Activated naive CD8-positive, alpha-beta T cell (primary cell): ENCODE data around the gene ZBTB7B.

ENCODE experiments used
- H3K27ac Mint-ChIP-seq: one replicate; pipeline ENCODE4 v1.8.0; 2021; ENCODE audit warnings: mixed read lengths
- H3K27me3 Mint-ChIP-seq: one replicate; pipeline ENCODE4 v1.8.0; 2021; ENCODE audit warnings: mixed read lengths
- H3K36me3 Mint-ChIP-seq: one replicate; pipeline ENCODE4 v1.8.0; 2021; ENCODE audit warnings: mixed read lengths
- H3K4me1 Mint-ChIP-seq: one replicate; pipeline ENCODE4 v1.8.0; 2021; ENCODE audit warnings: low read depth, mixed read lengths
- H3K4me3 Mint-ChIP-seq: one replicate; pipeline ENCODE4 v1.8.0; 2021; ENCODE audit warnings: mild to moderate bottlenecking, mixed read lengths
- H3K9me3 Mint-ChIP-seq: one replicate; pipeline ENCODE4 v1.8.0; 2021; ENCODE audit warnings: low read depth, mixed read lengths

The ZBTB7B gene

DNA sequence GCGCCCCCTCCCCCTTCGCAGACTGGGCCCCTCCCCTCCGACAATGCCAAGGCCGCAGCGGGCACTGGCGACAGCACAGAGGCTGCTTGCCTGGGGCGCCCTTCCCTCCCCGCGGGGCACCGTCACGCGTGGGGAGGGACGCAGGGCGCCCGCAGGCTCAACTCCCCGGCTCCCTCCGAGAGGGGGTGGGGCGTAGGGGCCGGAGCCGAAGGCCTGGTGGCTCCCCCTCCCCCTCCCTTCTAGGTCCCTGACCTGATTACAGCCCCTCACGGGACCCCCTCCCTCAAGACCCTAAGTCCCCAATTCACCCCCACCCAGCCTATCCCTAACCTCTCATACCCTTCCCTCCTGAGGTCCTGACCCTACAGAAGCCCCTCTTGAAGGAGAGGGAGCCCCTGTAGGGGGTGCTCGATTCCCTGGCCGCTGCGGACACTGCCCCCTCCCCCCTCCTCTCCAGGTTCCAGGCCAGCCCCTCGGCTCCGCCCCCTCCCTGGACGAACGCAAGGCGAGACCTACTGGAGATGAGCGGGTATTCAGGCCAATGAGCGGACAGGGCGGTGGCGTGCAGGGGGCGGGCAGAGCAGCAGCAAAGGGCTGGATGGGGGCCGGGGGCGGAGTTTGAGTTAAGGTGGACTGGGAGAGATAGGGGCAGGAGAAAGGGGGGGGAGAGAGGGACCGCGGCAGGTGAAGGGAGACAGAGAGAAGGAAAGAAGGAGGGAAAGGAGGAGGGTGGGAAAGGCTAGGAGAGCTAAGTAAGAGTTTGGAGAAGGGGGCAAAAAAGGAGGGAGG is 733 bp upstream of the ZBTB7B start:
- H3K9me3 Mint-ChIP-seq: no peaks in the 10 kb centered on the region
- peaks cover 55% of the 10 kb centered on the region for H3K4me1 Mint-ChIP-seq
- no peaks in the 10 kb centered on the region for H3K27me3 Mint-ChIP-seq
- H3K27ac Mint-ChIP-seq: peak overlapping the region; percentile 88
- no peaks in the 10 kb centered on the region for H3K36me3 Mint-ChIP-seq
- H3K4me3 Mint-ChIP-seq: peak overlapping the region; percentile 87

DNA sequence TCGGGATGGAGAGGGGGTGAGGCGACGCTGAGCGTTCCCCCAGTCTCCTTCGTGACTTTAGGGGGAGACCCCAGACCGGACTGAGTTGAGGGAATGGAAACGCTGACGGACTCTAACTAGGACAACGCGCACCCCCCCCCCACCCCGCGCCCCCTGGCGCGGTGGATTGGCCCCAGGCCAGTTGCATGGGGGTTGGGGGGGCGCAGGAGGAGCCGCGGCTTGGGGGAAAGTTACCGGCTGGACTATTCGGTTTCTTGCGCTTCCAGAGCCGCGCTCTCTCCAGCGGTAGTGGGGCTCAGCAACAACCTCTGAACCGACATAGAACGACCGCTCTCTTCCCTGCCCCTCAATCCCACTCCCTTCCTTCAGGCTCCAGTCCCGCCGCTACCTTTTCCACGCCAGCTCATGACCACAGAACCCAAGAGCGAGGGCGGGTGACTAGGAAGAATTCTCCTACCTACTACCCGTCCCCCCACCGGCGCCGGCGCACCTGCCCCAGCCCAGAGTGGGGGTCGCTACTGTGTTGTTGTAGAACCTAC is 694 bp downstream of the ZBTB7B start:
- peaks cover 49% of the 10 kb centered on the region for H3K4me1 Mint-ChIP-seq
- H3K4me3 Mint-ChIP-seq: peak overlapping the region; percentile 90
- H3K9me3 Mint-ChIP-seq: no peaks in the 10 kb centered on the region
- H3K27ac Mint-ChIP-seq: peak overlapping the region; percentile 81
- H3K36me3 Mint-ChIP-seq: no peaks in the 10 kb centered on the region
- H3K27me3 Mint-ChIP-seq: no peaks in the 10 kb centered on the region

DNA sequence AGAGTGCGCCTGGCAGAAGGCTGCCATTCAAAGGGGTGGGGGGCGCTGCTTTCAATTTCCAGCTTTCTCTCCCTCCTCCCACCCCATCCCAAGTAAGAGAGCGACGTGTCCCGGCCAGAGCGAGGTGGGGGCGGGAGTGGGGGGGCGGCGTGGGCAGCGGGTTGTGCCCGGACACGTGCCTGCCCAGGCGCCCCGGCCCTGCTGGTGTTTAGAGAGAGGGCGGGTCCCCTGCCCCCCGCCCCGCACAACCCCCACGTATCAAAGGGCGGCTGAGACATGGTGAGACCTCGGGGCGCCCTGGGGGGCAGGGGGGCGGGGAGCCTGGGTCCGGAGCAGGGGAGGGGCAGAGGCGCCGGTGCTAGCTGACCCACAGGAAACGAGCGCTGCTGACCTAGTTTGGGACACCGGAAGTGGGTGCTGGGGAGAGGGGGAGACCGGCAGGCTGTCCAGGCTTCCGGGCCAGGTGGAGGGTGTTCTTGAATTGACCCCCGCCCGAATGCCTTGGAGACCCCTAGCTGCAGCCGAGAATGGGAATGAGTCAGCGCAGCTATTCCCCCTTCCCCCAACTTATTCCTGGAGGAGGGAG is 1.3 kb downstream of the ZBTB7B start:
- peak overlapping the region; percentile 90 for H3K4me3 Mint-ChIP-seq
- H3K27ac Mint-ChIP-seq: peak overlapping the region; percentile 81
- no peaks in the 10 kb centered on the region for H3K9me3 Mint-ChIP-seq
- no peaks in the 10 kb centered on the region for H3K27me3 Mint-ChIP-seq
- no peaks in the 10 kb centered on the region for H3K36me3 Mint-ChIP-seq
- peaks cover 50% of the 10 kb centered on the region for H3K4me1 Mint-ChIP-seq

DNA sequence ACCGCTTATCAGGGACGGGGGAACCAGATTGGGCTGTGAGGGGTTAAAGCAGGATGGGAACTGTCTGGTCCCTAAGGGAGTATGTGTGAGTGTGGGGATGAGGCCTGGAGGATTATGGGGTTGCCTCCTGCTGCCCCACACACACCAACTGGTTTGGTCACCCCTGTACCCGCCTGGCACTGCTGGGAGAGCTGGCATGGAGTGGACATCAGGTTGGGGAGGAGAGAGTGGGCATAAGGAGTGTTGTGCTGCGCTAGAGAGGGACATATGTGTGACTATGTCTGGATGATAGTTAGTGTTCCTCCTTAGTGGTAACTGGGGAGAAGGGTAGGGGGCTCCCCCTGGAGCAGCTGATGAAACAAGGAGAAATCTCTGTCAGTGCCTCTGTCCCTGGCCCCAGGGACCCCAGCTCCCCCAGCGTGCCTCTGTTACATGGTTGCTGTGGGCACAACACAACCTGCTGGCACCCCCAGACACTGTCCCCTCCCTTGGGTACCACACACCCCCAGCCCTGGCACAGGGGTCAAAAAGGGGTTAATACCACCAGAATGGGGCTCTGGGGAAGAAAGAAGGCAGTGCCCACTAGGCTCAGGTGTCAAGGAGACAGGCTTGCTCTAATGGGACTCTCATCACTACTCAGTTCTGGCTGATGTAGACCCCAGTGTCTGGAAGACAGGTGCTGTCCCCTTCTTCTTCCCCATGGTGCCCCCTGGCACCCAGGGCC is 1.9 kb downstream of the ZBTB7B start:
- Mint-ChIP-seq H3K4me1 (peaks cover 48% of the 10 kb centered on the region), H3K4me3 (peak overlapping the region; percentile 79), H3K27ac (peak overlapping the region; percentile 77), H3K36me3 (no peaks in the 10 kb centered on the region), H3K27me3 (no peaks in the 10 kb centered on the region), H3K9me3 (no peaks in the 10 kb centered on the region)

DNA sequence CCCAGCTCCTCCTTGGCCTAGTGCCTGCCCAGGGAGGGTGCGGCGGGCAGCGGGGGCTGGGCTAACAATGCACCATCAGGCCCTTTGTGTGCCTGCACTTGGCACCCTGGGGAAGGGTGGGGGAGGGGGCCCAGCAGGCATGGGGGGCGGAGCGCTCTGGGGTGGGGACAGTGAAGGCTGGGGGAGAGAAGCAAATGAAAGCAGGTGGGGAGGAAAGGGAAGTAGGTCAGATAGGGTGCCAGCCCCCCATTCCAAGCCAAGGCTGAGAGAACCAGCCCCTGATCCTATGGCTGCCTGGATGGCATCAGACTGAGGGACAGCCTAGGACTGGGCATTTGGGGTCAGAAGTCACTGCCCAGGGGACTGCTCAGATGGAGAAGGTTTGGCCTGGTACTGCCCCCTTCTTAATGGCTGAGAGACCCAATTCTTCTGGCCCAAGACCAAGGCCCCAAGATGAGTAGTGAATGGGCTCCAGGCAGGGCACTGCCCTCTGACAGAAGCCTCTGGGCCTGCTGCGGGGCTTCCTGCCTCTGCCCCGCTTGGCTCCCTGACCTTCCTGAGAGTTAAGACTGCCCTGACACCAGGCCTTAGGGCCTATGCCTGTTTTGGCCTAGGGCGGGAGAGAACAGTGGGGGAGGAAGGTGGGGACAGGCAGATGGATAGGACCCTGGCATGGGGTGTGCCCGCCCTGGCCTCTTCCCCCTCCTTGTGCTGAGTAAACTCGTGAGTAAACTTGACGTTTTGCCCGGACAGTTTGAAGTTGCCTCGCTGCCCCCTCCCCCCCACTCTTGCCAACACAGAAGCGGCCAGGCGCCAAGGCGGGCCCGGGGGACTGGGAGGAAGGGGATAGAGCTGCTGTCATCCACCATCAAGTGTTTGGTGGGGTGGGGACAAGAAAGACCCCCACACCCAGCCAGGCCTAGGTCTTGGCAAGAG is 2.7 kb downstream of the ZBTB7B start:
- H3K36me3 Mint-ChIP-seq: no peaks in the 10 kb centered on the region
- H3K9me3 Mint-ChIP-seq: no peaks in the 10 kb centered on the region
- H3K27me3 Mint-ChIP-seq: no peaks in the 10 kb centered on the region
- peak overlapping the region; percentile 83 for H3K27ac Mint-ChIP-seq
- H3K4me3 Mint-ChIP-seq: no peak overlapping the region
- peaks cover 51% of the 10 kb centered on the region for H3K4me1 Mint-ChIP-seq

DNA sequence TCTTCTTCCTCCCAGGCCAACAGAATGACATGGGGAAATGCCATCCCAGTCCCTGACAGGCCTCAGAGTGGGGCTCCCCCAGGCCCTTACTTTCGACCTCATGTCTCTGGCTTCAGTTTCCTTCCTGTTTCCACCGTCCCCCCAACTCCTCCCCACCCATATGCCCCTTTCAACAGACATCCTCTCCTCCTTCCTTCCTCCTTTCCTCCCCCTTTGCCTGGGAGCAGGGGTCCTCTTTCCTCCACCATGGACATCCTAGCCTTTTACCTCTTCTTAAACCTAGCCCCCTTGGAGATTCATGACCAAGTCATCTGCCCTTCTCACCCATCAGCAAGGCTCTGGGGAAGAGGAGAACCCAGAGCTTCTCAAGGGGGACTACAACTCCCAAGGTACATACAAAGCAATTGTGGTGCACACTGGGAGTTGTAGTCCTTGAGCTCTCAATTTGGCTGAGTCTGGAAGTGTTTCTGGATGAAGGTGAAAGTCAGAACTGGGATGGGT is 4.0 kb downstream of the ZBTB7B start:
- Mint-ChIP-seq H3K4me3 (peak overlapping the region; percentile 70), H3K4me1 (peaks cover 57% of the 10 kb centered on the region), H3K27ac (peak overlapping the region; percentile 83), H3K36me3 (no peaks in the 10 kb centered on the region), H3K27me3 (no peaks in the 10 kb centered on the region), H3K9me3 (no peaks in the 10 kb centered on the region)

DNA sequence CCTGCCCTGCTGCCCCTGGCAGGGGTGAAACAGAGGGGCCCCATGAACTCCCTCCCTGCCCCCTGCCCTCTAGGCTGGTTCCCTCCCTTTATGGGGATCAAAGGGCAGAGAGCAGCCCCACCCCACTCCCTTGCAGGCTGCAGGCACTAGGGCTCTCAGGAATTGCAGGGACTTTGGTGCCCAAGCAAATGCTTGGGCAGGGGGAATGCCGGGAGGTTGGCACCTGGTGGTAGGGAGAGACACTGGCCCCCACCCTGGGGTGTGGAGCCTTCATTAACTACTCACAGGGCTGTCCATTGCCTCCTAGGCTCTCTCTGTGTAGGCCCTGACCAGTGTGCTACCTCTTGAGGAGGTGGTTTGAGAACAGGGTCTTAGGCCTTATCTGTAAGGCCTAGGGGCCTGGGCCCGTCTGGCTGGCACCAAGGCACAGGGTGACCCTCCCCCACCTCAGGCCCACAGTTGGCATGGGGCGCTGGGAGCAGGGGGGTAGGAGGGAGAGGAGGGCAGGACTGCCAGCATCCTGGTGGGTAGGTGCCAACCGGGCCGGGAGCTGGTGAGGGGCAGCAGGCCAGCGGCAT is 4.7 kb downstream of the ZBTB7B start:
- Mint-ChIP-seq H3K27ac (no peak overlapping the region), H3K4me1 (peaks cover 61% of the 10 kb centered on the region), H3K27me3 (no peaks in the 10 kb centered on the region), H3K36me3 (no peaks in the 10 kb centered on the region), H3K9me3 (no peaks in the 10 kb centered on the region), H3K4me3 (no peak overlapping the region)

DNA sequence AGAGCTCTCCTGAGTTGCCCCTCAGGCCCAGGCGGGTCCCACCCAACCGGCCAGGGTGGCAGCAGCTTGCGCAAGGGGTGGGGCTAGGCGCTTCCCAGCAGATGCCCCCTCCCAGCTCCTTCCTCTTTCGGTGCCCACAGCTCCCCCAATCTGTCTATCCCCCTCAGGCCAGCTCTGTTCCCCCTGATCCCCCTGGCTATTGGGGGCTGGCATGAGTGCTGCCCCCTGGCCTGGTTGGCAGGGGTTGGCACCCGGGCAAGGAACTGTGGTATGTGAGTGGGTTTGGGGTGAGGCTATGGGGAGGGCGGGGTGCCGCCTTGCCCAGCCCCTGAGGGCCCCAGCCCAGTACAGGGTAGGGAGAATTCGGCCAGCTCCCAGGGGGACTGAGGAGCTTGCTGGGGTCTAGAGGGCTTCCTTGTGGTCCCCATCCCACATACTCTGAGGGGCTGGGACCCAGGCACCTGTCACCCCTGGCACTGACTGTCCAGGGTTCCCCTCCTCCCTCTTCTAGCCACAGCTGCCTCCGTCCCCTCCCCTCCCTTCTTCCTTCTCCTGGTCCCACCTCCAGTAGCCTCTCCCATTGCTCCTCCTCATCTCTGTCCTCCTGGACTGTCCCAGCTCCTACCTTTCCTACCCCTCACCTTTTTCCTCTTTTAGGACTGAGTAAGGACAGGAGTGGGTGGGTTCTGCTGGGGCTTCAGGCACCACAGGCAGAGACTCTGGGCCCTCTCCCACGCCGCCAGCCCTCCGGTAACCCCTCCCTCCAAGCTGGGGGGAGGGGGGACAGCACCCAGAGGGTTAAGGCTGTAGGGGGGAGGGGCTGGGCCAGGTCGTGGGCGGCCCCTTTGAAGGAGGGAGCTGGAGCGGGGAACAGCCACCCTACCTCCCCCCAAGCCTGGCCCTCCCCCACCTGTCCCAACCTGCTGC is 5.7 kb downstream of the ZBTB7B start:
- Mint-ChIP-seq H3K4me3 (no peak overlapping the region), H3K27me3 (no peaks in the 10 kb centered on the region), H3K4me1 (peaks cover 67% of the 10 kb centered on the region), H3K9me3 (no peaks in the 10 kb centered on the region), H3K36me3 (no peaks in the 10 kb centered on the region), H3K27ac (no peak overlapping the region)

DNA sequence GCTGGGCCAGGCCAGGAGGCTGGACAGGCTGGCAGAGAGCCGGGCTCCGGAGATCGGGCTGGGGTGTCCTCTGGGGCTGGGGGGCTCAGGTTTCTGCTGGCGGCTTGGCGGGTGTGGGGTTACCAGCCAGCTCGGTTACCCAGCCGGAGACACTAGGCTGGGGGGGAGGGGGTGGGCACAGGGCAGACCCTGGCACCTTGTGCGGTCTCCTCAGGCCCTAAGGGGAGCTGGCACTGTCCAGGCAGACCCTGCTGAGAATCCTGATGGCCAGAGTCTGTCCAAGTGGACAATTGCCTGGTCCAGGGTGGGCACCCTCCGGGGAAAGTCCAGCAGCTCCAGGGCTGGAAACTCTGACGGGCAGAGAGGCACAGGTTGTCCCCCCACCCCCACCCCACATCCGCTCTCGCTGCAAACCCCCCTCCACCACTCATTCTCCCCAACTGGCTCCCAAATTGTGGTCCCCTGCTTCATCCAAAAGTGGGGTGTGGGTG is 6.7 kb downstream of the ZBTB7B start:
- H3K4me3 Mint-ChIP-seq: no peak overlapping the region
- no peaks in the 10 kb centered on the region for H3K9me3 Mint-ChIP-seq
- peaks cover 68% of the 10 kb centered on the region for H3K4me1 Mint-ChIP-seq
- no peaks in the 10 kb centered on the region for H3K36me3 Mint-ChIP-seq
- no peaks in the 10 kb centered on the region for H3K27me3 Mint-ChIP-seq
- H3K27ac Mint-ChIP-seq: peak overlapping the region; percentile 50

DNA sequence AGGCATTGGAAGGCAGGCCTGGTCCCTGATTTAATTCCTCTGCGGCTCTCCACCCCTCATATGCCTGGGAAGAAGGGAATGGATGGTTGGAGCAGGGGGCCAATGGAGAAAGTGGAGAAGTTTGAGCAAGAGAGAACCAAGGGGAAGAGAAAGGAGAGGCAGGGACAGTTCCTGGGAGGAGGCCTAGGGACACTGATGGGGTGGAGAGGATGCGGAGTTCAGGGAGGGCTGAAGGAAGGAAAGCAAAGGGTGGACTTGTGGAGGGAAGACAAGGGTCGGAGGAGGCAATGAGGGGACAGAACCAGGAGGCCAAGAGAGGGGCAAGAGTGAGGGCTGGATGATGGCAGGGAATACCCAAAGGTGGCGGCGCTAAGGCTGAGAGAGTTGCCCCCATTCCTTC is 7.1 kb downstream of the ZBTB7B start:
- Mint-ChIP-seq H3K4me1 (peaks cover 68% of the 10 kb centered on the region), H3K4me3 (peak overlapping the region; percentile 76)

DNA sequence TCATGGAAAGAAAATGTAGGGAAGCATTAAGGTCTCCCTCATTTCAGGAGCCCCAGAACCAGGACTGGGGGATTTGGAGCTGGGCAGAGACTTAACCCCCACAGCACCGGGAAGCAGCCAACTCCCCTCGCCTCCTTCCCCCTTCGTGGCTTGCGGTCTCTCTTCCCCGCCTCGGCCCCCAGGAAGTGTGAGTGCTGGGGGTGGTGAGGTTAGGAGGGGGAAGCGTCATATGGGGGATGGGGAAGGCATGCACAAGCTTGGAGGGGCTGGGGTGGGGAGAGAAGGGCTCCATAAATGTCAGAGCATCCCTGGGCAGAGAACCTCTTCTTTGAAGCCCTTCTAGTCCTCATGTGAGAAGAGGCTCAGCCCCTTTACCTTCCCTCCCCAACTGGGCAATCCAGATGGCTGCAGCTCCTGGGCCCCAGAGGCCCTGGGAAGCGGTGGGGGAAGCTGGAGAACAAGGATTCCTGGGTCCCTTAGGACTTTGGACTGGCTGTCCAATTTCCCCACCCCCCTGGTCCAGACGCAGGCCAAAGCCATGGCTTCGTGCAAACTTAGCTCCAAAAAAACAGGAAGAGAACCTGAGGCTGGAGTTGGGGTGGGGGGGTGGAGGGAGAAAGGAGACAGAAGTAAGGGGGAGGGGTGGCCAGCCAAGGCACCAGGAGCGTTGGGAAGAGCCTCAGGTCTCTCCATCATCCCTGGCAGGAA is 7.8 kb downstream of the ZBTB7B start:
- Mint-ChIP-seq H3K9me3 (no peaks in the 10 kb centered on the region), H3K4me1 (peaks cover 65% of the 10 kb centered on the region), H3K36me3 (no peaks in the 10 kb centered on the region), H3K4me3 (peak overlapping the region; percentile 76), H3K27me3 (no peaks in the 10 kb centered on the region), H3K27ac (peak overlapping the region; percentile 50)

More for the DNA sequence above, 7.1 kb downstream of the ZBTB7B start:
- no peaks in the 10 kb centered on the region for H3K9me3 Mint-ChIP-seq
- H3K36me3 Mint-ChIP-seq: no peaks in the 10 kb centered on the region
- H3K27me3 Mint-ChIP-seq: no peaks in the 10 kb centered on the region
- H3K27ac Mint-ChIP-seq: peak overlapping the region; percentile 50

DNA sequence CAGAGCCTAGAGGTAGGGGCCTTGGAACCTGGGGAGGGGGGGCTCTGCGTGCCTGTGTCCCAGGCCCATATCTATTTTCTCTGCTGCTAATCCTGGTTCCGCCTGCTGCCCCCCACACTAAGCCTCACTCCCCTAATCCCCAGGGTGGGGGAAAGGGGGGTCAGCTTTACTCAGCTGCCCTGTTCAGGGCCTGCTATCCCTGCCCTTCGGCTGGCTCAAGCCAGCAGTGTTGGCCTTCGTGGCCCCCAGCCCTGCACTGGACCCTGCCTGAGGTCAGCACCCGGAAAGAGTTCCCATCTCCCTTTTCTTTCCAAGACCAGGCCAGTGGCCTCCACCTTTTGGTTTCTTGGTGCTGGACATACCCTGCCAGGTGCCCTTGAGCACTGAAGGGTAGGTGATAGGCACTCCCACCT is 8.4 kb downstream of the ZBTB7B start:
- H3K9me3 Mint-ChIP-seq: no peaks in the 10 kb centered on the region
- H3K4me3 Mint-ChIP-seq: no peak overlapping the region
- no peak overlapping the region for H3K27ac Mint-ChIP-seq
- H3K4me1 Mint-ChIP-seq: peaks cover 65% of the 10 kb centered on the region
- no peaks in the 10 kb centered on the region for H3K36me3 Mint-ChIP-seq
- no peaks in the 10 kb centered on the region for H3K27me3 Mint-ChIP-seq
